Gastroesophageal sphincter (tissue), 4 donors: ENCODE data around the gene ERRFI1. TPM values are rescaled to one million over a fixed set of nuclear protein-coding genes. Genes with fewer than 3 reads are reported as not detected.

ENCODE experiments used
- ATAC-seq: fragments of 150-250 bp; one replicate; pipeline ENCODE4 v1.9.1; 2016; ENCODE audit warnings: mild to moderate bottlenecking, moderate library complexity
- H3K27ac ChIP-seq, 4 donors: fragments of 200-600 bp; sonication (generic) in 3 of 4; 1 replicate in 3 of 4; 2 replicates in 1 of 4; pipeline ENCODE4 v1.5.1; 2016 to 2019
- H3K27me3 ChIP-seq: fragments of 200-600 bp; sonication (generic); one replicate; pipeline ENCODE4 v1.5.1; 2019
- H3K36me3 ChIP-seq, 2 donors: fragments of 200-600 bp; sonication (generic); one replicate each; pipeline ENCODE4 v1.5.1; 2019; ENCODE audit warnings: control low read depth in 1 of 2
- H3K4me1 ChIP-seq, 3 donors: fragments of 200-600 bp; sonication (generic); 1 replicate in 2 of 3; 2 replicates in 1 of 3; pipeline ENCODE4 v1.5.1; 2016 to 2019; ENCODE audit warnings: control low read depth in 2 of 3
- H3K4me3 ChIP-seq, 2 donors: fragments of 200-600 bp; sonication (generic); one replicate each; pipeline ENCODE4 v1.5.1; 2019; ENCODE audit warnings: mild to moderate bottlenecking in 1 of 2, moderate library complexity in 1 of 2
- H3K9me3 ChIP-seq, 3 donors: fragments of 200-600 bp; sonication (generic); one replicate each; pipeline ENCODE4 v1.5.1; 2017 to 2019; ENCODE audit warnings: control low read depth in 2 of 3
- EP300 ChIP-seq: sonication (generic); formaldehyde crosslinking; IDR thresholded peaks from one replicate; pipeline ENCODE4 v1.6.1; 2017; ENCODE audit warnings: antibody characterized with exemption, mild to moderate bottlenecking
- POLR2A ChIP-seq, 2 donors: fragments of 450-650 bp; IDR thresholded peaks; one replicate each; pipeline ENCODE4 v1.6.1; 2017; ENCODE audit warnings: antibody characterized with exemption in 2 of 2, mild to moderate bottlenecking in 2 of 2, moderate library complexity in 1 of 2
- POLR2AphosphoS5 ChIP-seq: sonication (generic); formaldehyde crosslinking; IDR thresholded peaks from one replicate; pipeline ENCODE4 v1.6.1; 2017; ENCODE audit warnings: antibody characterized with exemption
- WGBS, 2 donors: methylation state at CpG; one replicate each; pipeline ENCODE4 v1.1.5; 2018; ENCODE audit warnings: low coverage in 1 of 2; 5-methylcytosine and 5-hydroxymethylcytosine counted together
- total RNA-seq, 4 donors: library from RNA; depleted of rRNA; stranded (reverse); fragments of >200 nt; gene quantifications; one replicate each; pipeline ENCODE4 v1.1.0, GENCODE V29; 2016
- TF ChIP-seq, protein P1 (sequence below), 4 experiments: fragments of 200-600 bp in 2 of 4; fragments of 450-650 bp in 2 of 4; sonication (generic) in 1 of 4; IDR thresholded peaks; one replicate each; pipeline ENCODE4 v1.5.1; 2017 to 2019; ENCODE audit warnings: antibody characterized with exemption in 4 of 4, mild to moderate bottlenecking in 2 of 4, moderate library complexity in 2 of 4

Gene ERRFI1
- total RNA-seq, 4 donors from 2014 or later, result 344 to 570 (median 393) TPM

GRCh38 chr1:8006037-8006963 lies 19.8 kb downstream of the ERRFI1 start:
- Histone ChIP-seq H3K4me3 (no peak overlapping the region), H3K9me3 (no peaks in the 10 kb centered on the region), H3K36me3 (peaks cover 4 to 33% of the 10 kb centered on the region in 2 donors), H3K27me3 (no peaks in the 10 kb centered on the region), H3K27ac (peak overlapping the region; percentile 82 to 86 (median 86)), H3K4me1 (peaks cover 2 to 58% (median 12%) of the 10 kb centered on the region in 3 donors)
- ATAC-seq, result no peak
- WGBS, 2 donors, result 82 to 89% methylated on average over 6 to 8 of the region's 12 CpGs
- TF ChIP-seq POLR2A (IDR thresholded peaks at IDR 0.05) (no peak), POLR2AphosphoS5 (no peak), EP300 (no peak)
- TF ChIP-seq, protein P1, sequence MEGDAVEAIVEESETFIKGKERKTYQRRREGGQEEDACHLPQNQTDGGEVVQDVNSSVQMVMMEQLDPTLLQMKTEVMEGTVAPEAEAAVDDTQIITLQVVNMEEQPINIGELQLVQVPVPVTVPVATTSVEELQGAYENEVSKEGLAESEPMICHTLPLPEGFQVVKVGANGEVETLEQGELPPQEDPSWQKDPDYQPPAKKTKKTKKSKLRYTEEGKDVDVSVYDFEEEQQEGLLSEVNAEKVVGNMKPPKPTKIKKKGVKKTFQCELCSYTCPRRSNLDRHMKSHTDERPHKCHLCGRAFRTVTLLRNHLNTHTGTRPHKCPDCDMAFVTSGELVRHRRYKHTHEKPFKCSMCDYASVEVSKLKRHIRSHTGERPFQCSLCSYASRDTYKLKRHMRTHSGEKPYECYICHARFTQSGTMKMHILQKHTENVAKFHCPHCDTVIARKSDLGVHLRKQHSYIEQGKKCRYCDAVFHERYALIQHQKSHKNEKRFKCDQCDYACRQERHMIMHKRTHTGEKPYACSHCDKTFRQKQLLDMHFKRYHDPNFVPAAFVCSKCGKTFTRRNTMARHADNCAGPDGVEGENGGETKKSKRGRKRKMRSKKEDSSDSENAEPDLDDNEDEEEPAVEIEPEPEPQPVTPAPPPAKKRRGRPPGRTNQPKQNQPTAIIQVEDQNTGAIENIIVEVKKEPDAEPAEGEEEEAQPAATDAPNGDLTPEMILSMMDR (IDR thresholded peaks at IDR 0.05), result no peak

DNA sequence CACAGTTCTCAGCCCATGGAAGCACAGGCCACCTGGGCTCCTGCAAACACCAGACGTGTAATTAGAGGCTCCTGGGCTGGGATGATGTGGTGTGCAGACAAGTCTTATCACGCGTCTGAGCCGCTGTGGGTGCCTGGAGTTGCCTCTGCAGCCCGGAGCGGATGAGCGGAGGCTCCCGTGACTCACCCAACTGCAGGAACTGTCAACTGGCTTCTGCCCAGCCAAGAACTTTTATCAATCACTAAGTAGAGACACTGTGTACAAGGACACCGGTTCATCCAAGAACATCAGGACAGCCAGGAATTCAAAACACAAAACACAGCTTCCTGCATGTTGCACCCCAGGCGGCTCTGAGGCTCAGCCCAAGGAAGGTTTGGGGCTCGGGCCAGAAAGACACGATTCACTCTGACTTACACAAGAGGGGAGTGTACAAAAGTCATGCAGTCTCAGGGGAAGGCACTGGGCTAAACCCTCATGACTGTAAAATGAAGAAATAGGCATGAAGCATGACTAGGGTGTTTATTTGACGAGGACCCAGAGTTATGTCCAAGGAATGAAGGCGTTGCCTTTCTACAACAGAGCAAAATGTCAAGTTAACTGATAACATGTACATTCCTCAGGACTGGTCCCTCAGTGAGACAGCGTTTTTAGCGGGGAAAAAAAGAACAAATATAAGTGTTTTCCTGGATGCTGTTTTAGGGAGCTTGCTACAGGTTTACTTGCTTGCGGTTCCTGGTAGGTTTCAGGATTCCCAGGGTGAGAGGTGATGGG lies 21.1 kb downstream of the ERRFI1 start:
- peak; percentile 93 for ATAC-seq
- no peak overlapping the region for H3K4me3 ChIP-seq
- no peaks in the 10 kb centered on the region for H3K9me3 ChIP-seq
- H3K27ac ChIP-seq, result peak overlapping the region; percentile 82 to 86 (median 86)
- H3K27me3 ChIP-seq, result no peaks in the 10 kb centered on the region
- TF ChIP-seq POLR2AphosphoS5 (peak; percentile 97), EP300 (no peak), POLR2A (IDR thresholded peaks at IDR 0.05) (peak in 1 of 2 donors; percentile 7)
- TF ChIP-seq, protein P1 (IDR thresholded peaks at IDR 0.05), result peak in 2 of 4 experiments; percentile 2 to 3
- peaks cover 0 to 20% of the 10 kb centered on the region in 2 donors for H3K36me3 ChIP-seq
- 19 to 24% methylated on average over 5 of the region's 17 CpGs for WGBS, 2 donors
- peaks cover 2 to 54% (median 12%) of the 10 kb centered on the region in 3 donors for H3K4me1 ChIP-seq

- Histone ChIP-seq H3K9me3 (no peaks in the 10 kb centered on the region), H3K4me3 (no peak overlapping the region)
- WGBS, 2 donors, result 65 to 75% methylated on average over 10 to 13 of the region's 18 CpGs
Measured at GRCh38 chr1:8004113-8004802, 21.9 kb downstream of the ERRFI1 start.

GRCh38 chr1:8003438-8004112 lies 22.5 kb downstream of the ERRFI1 start:
- Histone ChIP-seq H3K4me3 (no peak overlapping the region), H3K27me3 (no peaks in the 10 kb centered on the region), H3K9me3 (no peaks in the 10 kb centered on the region), H3K27ac (peak overlapping the region; percentile 43 to 86 (median 86)), H3K36me3 (peaks cover 0 to 6% of the 10 kb centered on the region in 2 donors), H3K4me1 (peaks cover 2 to 42% (median 12%) of the 10 kb centered on the region in 3 donors)
- TF ChIP-seq POLR2A (IDR thresholded peaks at IDR 0.05) (no peak), EP300 (no peak), POLR2AphosphoS5 (no peak)
- TF ChIP-seq, protein P1 (IDR thresholded peaks at IDR 0.05), result no peak
- WGBS, 2 donors, result 87 to 98% methylated on average over 6 of the region's 6 CpGs
- ATAC-seq, result no peak

More at GRCh38 chr1:8004113-8004802, 21.9 kb downstream of the ERRFI1 start:
- ATAC-seq, result no peak
- no peak for TF ChIP-seq POLR2AphosphoS5
- TF ChIP-seq, protein P1 (IDR thresholded peaks at IDR 0.05), result no peak
- no peak for TF ChIP-seq EP300
- no peak for TF ChIP-seq POLR2A (IDR thresholded peaks at IDR 0.05)
- Histone ChIP-seq H3K36me3 (peaks cover 0 to 13% of the 10 kb centered on the region in 2 donors), H3K27ac (peak overlapping the region; percentile 43 to 86 (median 86)), H3K27me3 (no peaks in the 10 kb centered on the region), H3K4me1 (peaks cover 2 to 48% (median 12%) of the 10 kb centered on the region in 3 donors)
